ENCODE measurements around the gene PTPRD. TPM values are rescaled to one million over a fixed set of nuclear protein-coding genes. Genes with fewer than 3 reads are reported as not detected.

The PTPRD gene
- total RNA-seq, 1 experiment from 2014 or later, result 32.5 TPM

GRCh38 chr9:8489835-8490234 is 2123.0 kb downstream of the PTPRD start:
- Histone ChIP-seq H2BK5ac (ENCODE audit: insufficient read length, low read length) (no peak overlapping the region), H2BK20ac (ENCODE audit: low read depth, low read length, poor library complexity, severe bottlenecking) (no peak overlapping the region), H2AFZ (ENCODE audit: low read length) (no peak overlapping the region), H4K91ac (ENCODE audit: insufficient read length, low read depth, low read length) (no peak overlapping the region), H3K4me2 (ENCODE audit: insufficient read depth, insufficient read length, low read length) (no peak overlapping the region), H3K27ac (ENCODE audit: insufficient read length, low read depth, low read length) (no peak overlapping the region), H4K8ac (replicated peaks; ENCODE audit: insufficient read length, low read depth, low read length) (no peak overlapping the region), H3K23ac (ENCODE audit: insufficient read length, low read depth, low read length) (no peak overlapping the region), H3K9ac (ENCODE audit: extremely low read depth, insufficient read length, low read length) (no peak overlapping the region), H2BK120ac (ENCODE audit: low read depth, low read length, poor library complexity, severe bottlenecking) (no peak overlapping the region), H2BK15ac (ENCODE audit: low read depth, low read length) (no peak overlapping the region), H3K56ac (ENCODE audit: insufficient read length, low read depth, low read length) (no peak overlapping the region), H3K14ac (ENCODE audit: insufficient read depth, low read length) (no peak overlapping the region), H3K4me1 (ENCODE audit: insufficient read depth, low read length) (no peaks in the 10 kb centered on the region), H4K5ac (ENCODE audit: insufficient read length, low read depth, low read length) (no peak overlapping the region), H3K27me3 (ENCODE audit: insufficient read depth, low read length) (no peaks in the 10 kb centered on the region), H3K23me2 (ENCODE audit: insufficient read length, low read depth, low read length, poor library complexity, severe bottlenecking) (no peaks in the 10 kb centered on the region), H3K79me1 (ENCODE audit: insufficient read depth, low read depth, low read length, poor library complexity, severe bottlenecking) (no peaks in the 10 kb centered on the region), H3K79me2 (ENCODE audit: insufficient read depth, low read length) (no peaks in the 10 kb centered on the region), H2BK12ac (ENCODE audit: insufficient read length, low read depth, low read length) (no peak overlapping the region), H3T11ph (ENCODE audit: low read length) (no peak overlapping the region), H3K9me3 (ENCODE audit: control insufficient read depth, low read depth, low read length) (no peaks in the 10 kb centered on the region), H3K18ac (ENCODE audit: insufficient read length, low read depth, low read length) (no peak overlapping the region), H2AK5ac (ENCODE audit: insufficient read length, low read length) (no peak overlapping the region), H3K4ac (ENCODE audit: low read depth, low read length) (no peak overlapping the region), H4K20me1 (ENCODE audit: control insufficient read depth, insufficient read depth, insufficient read length) (no peaks in the 10 kb centered on the region)
- no peak for DNase-seq
- Mint-ChIP-seq H3K4me3 (no peak overlapping the region), H3K9me3 (no peaks in the 10 kb centered on the region), H3K36me3 (ENCODE audit: insufficient read depth in 1 of 3, low read depth in 3 of 3) (peaks cover 0 to 13% (median 0%) of the 10 kb centered on the region in 3 experiments; a peak in 1 of 7 replicates), H3K4me1 (peaks cover 12 to 16% of the 10 kb centered on the region in 2 experiments), H3K27ac (no peak overlapping the region), H3K27me3 (ENCODE audit: low read depth) (no peaks in the 10 kb centered on the region)
- TF ChIP-seq CTCF (conservative IDR thresholded peaks at IDR 0.05), result no peak
- WGBS (ENCODE audit: extremely low coverage, insufficient read length, low lambda C conversion rate), result no CpG with 5 or more reads among the region's 1 CpG

Measured in H9 (cell line).